Fibroblast of skin of right quadriceps (primary cell): Measurements from ENCODE around the gene CLGN.
"Not testable (repeated sequence)": the region's sequence is repeated elsewhere in the genome, so short reads cannot be mapped to it uniquely, and the experiment has no call there.

Experiments used
- DNase-seq: peaks from one replicate; pipeline ENCODE4 v3.0.0-alpha.2; 2013

CLGN gene, protein sequence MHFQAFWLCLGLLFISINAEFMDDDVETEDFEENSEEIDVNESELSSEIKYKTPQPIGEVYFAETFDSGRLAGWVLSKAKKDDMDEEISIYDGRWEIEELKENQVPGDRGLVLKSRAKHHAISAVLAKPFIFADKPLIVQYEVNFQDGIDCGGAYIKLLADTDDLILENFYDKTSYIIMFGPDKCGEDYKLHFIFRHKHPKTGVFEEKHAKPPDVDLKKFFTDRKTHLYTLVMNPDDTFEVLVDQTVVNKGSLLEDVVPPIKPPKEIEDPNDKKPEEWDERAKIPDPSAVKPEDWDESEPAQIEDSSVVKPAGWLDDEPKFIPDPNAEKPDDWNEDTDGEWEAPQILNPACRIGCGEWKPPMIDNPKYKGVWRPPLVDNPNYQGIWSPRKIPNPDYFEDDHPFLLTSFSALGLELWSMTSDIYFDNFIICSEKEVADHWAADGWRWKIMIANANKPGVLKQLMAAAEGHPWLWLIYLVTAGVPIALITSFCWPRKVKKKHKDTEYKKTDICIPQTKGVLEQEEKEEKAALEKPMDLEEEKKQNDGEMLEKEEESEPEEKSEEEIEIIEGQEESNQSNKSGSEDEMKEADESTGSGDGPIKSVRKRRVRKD

DNA sequence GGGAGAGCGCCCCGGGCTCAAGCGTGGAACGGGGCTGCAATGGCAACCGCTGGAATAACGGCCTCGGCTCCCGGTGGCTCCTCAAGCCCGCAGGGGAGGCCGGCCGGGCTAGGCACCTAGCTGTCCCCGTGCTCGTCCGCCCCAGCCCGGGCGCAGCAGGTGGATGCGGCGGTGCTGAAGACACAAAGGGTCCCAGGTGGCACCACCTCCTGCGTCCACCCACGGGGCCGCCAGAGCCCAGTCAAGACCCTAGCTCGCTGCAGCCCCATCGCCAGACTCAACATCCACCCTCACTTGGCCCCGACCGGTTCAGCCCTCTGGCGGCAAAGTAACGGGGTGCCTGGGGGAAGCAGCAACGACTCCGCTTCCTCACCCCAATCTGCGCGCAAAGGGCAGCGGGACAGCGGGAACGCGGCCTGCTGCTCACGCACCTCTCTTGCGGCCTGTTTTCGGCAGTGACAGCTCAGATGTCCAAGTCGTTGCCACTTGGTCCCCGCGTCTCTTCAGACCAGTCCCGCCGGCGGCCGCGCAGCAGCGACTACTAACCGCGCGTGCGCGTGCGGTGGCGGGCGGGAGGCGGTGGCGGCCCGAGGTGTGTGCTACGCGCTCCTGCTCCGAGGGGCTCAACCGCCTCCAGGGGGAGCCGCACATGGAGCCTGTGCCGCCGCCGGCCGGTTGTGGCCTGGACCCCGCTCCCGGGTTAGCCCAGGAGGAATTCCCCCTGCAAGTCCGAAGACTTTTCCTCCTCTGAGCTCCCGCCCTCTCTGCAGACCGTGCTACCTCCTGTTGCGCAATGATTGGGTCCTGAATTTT lies at the start of gene CLGN:
CLGN (minus strand) TSS at position 543 of the 813 bp plus-strand sequence. CDS start 14,570 bp downstream, outside the sequence.
- peak; percentile 65 for DNase-seq

DNA sequence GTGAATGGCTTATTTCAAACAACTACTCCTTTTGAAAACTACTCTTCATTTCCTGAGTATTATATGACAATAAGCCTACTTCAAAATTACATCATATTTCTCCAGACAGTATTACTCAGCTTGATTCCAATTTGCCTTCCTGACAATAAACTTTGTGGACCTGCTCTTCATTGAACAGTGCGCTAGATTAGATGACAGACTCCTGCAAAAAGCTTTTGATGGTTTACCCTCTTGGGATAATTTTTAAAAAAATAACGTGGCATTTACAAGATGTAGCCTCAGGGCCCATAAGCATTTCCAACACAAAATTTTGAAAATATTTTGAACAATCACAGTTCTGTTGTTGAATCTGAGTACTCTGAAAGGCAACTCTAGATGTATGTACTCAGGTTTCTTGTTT lies 44.7 kb upstream of the CLGN start:
- no peak for DNase-seq

- DNase-seq: no peak
Measured at GRCh38 chr4:140469791-140470733, 42.6 kb upstream of the CLGN start.

DNA sequence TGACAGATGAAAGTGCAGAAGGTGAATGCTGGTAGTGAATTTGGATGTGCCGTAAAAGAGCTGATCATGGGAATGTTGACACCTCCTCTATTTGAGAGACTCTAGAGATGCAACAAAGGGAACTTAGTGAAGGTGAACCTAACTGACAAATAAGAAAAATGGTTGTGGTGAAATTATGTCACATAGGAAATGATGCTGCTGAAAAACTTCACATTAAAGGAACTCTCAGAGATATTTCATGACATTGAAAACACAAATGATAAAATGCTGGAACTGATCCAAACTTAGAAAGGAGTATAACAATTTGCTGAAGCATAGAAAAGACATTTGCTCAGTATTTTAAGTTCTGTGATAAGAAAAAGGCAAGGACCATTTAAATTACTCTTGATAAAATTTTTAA lies 38.7 kb upstream of the CLGN start:
- DNase-seq: no peak

DNA sequence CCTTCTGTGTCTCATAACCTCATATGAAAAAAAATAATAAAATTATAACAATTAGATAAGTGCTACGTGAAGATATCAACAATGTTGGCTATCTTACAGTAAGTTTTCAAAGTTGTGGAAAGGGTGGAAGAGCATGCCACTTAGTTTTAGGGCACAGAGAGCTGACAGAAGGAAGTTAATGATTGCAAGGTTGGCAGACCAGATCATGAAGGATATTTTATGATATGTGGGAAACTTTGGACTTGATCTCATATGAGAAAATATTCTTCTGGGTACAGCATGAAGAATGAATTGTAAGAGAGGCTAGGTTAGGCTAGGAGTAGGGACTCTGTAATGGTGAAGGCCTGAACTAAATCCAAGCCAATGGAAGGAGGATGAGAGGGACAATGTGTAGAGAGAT lies 36.2 kb upstream of the CLGN start:
- no peak for DNase-seq

- DNase-seq: no peak
Measured at GRCh38 chr4:140463182-140463581, 35.7 kb upstream of the CLGN start.

- DNase-seq: no peak
Measured at GRCh38 chr4:140450352-140450751, 22.9 kb upstream of the CLGN start.

GRCh38 chr4:140448830-140449229 lies 21.4 kb upstream of the CLGN start:
- DNase-seq: no peak

DNA sequence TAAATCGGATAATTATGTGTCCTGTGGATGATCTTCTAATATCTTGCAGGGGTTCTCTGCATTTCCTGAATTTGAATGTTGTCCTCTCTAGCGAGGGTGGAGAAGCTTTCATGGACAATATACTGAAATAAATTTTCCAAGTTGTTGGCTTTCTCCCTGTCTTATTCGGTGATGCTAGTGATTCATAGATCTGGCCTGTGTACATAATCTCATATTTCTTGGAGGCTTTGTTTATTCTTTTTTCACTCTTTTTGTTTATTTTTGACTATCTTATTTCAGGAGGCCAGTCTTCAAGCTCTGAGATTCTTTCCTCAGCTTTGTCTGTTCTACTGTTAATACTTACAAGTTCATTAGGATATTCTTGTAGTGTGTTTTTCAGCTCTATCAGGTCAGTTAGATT lies 20.7 kb upstream of the CLGN start:
- no peak for DNase-seq

DNA sequence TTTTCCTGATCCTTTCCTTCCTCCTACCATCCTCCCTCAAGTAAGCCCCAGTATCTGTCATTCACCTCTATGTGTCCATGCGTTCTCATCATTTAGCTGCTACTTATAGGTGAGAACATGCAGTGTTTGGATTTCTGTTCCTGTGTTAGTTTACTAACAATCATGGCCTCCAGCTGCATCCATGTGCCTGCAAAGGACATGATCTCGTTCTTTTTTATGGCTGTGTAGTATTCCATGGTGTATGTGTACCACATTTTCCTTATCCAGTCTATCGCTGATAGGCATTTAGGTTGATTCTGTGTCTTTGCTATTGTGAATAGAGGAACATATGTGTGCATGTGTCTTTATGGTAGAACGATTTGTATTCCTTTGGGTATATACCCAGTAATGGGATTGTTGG lies 16.9 kb upstream of the CLGN start:
- not testable (repeated sequence) for DNase-seq

DNA sequence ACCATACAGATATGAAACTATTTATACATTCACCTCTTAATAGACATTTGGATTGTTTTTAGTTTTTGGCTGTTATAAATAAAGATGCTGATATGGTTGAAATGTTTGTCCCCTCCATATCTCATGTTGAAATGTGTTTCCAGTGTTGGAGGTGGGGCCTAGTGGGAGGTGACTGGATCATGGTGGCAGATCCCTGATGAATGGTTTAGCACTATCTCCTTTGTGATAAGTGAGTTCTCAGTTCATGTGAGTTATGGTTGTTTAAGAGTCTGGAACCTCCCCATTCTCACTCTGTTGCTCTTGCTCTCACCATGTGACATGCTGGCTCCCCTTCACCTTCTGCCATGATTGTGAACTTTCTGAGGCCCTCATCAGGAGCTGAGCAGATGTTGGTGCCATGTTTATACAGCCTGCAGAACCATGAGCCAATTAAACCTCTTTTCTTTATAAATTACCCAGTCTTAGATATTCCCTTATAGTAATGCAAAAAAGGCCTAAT lies 12.2 kb upstream of the CLGN start:
- DNase-seq: no peak

GRCh38 chr4:140427919-140428471 lies 547 bp upstream of the CLGN start:
- DNase-seq: peak; percentile 23

DNA sequence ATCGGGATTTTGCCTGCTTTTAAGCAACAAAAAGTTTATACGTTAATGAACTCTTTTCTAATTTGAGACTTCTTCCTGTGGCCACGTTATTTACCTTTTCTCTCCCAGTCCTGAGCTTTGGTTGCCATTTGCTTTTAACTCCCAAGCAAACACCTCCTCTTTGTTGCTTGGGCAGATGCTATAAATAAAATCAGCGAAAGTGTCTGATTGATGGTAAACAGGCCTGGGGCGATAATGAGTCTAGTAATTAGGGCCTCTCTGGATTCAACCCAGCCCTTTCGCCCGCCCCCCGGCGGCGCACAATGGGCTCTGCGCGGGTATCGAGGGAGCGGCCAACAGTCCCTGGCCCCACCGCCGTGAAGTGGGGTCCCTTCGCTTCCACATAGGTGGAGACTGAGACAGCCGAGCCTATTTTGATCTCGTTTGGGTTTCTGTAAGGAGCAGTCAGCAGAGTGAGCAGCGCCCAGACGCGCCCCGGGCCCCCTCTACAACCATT lies 790 bp downstream of the CLGN start:
- no peak for DNase-seq

DNA sequence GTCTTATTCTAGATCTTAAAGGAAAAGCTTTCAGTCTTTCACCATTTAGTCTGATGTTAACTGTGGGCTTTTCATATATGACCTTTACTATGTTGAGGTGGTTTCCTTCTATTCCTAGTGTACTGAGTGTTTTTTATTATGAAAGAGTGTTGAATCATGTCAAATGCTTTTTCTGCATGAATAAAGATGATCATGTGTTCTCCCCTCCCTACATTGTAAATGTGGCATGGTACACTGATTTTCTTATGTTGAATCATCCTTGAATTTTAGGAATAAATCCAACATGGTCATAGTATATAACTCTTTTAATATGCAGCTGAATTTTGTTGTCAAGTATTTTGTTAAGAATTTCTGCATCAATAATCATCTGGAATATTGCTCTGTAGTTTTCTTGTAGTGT lies 4.3 kb downstream of the CLGN start:
- peak; percentile 37 for DNase-seq

- DNase-seq: not testable (repeated sequence)
Measured at GRCh38 chr4:140413130-140413969, 14.1 kb downstream of the CLGN start.

GRCh38 chr4:140408974-140409373 lies 18.5 kb downstream of the CLGN start:
- no peak for DNase-seq

DNA sequence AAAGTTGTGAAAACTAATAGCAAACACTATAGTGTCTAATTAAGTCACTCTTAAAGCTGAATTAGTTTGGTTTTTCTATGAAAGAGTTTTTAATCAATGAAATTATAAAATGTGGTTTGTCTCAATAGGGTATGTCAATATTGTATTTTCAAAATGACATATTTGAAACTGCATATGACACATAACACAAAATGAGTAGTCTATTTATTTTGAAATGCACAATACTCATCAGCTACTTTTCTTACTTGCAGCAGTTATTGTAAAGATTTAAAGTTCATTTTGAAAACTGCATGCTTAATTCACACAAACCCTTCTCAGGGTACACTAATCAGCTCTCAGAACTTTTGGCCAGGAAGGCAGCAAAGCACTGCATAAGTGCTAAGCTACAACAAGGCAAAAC lies 21.2 kb downstream of the CLGN start:
- no peak for DNase-seq

DNA sequence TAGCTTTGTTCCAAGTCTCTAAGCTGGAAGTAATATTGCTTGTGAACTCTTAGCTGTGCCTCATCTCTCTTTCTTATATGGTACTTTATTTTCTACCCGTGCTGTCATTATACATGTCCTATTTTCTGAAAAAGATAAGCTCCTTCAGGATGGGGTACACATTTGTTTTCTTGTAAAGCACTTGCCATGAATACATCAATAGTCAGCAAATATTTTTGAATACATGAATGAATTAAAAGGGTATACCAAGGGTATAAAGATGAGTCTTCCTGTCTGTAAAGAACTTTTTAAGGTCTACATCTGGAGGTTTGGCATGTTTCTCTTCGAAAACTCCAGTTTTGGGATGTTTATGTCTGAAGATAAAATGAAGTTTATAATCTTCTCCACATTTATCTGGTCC lies 27.3 kb downstream of the CLGN start:
- DNase-seq: no peak

GRCh38 chr4:140395668-140396067 lies 31.8 kb downstream of the CLGN start:
- DNase-seq: no peak

DNA sequence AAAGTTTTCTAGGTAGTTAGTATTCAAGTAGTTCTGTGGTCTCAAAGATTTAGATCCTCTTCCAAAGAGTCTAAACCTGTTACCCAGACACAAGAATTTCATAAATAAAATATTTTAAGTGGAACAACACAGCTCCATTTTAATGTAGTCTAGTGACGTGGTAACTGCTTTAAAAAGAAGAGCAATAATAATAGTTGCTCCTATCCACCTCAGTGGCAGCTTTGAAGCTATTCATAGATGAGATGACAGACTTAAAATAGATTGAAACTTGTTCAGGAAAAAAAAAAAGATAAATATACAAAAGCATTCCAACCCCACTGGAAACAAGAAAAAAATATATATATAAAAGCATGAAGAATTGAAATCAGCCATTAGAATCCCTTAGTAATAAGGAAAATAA lies 39.4 kb downstream of the CLGN start:
- DNase-seq: no peak

DNA sequence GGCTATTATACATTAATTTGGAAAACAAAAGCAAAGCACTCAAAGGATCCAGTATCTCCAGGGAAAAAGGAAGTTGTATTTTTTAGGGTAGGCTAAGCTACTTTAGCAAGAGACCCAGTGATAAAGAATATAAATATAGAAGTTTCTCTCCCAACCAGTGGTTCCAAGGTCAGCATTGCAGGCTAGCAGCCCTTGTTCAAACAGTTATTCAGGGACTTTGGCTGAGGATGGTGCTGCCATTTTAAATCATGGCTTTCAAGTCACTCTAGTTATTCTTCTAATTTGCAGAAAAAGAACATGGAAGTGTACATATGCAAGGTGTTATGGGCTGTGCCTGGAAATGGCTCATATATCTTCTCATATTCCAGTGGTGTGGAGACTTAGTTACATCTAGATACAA lies 44.7 kb downstream of the CLGN start:
- no peak for DNase-seq
